Measurements from ENCODE around the gene HSD11B1.

Gene HSD11B1

GRCh38 chr1:209723756-209724693 lies 19.4 kb downstream of the HSD11B1 start:
- no peak for DNase-seq

DNA sequence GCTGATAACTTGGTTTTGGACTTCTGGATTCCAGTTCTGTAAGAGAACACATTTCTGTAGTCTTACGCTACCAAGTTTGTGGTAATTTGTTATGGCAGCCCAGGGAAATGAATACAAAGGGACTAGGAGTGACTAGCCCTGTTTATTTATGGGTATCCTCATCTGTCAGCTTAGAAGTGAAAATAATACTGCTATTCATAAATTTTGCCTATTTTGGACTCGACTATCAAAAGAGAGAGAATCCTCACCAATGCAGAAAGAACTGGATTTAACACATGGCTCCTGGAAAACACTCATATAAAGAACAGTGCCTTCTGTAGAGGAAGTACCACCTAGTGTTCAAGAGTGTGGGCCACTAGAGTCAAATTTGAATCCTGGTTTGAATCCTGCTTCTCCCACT lies 22.6 kb downstream of the HSD11B1 start:
- no peak for DNase-seq

GRCh38 chr1:209727785-209728184 lies 23.1 kb downstream of the HSD11B1 start:
- DNase-seq: no peak

DNA sequence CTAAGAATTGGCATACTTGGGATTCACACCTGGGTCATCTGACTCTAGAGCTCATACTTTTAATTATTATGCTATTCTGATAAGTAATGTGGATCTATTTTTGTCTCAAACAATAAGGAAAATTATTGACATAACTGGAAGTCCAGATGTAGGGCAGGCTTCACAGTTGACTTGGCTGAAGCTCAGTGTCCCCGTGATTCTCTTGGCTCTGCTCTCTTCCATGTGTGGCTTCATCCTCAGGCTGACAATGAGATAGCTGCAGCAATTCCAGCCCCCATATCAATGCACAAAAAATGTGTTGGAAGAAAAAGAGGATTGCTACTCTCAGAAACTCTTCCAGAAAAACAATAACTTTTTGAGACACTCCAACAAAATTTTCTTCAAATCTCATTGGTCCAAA lies 23.8 kb downstream of the HSD11B1 start:
- DNase-seq: peak in 31 of 58 donors; percentile 5 to 71 (median 27)

- DNase-seq: no peak
These were observed 24.8 kb downstream of the HSD11B1 start for GRCh38 chr1:209729436-209729835.

DNA sequence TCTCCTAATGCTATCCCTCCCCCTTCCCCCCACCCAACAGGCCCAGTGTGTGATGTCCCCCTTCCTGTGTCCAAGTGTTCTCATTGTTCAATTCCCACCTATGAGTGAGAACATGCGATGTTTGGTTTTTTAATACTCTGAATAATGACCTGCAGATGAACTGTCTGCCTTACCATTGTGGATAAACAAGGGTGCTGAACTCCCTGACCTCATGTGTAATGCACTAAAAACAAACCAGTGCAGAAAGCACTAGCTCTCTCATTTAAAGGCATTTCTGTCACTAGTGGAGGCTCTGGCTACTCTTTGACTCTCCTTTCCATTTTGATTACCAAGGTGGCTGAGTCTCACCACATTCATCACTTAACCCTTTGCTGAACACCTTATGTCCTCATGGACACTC lies 28.1 kb downstream of the HSD11B1 start:
- DNase-seq: no peak

- no peak for DNase-seq
These were observed 29.0 kb downstream of the HSD11B1 start for GRCh38 chr1:209733409-209734192.

DNA sequence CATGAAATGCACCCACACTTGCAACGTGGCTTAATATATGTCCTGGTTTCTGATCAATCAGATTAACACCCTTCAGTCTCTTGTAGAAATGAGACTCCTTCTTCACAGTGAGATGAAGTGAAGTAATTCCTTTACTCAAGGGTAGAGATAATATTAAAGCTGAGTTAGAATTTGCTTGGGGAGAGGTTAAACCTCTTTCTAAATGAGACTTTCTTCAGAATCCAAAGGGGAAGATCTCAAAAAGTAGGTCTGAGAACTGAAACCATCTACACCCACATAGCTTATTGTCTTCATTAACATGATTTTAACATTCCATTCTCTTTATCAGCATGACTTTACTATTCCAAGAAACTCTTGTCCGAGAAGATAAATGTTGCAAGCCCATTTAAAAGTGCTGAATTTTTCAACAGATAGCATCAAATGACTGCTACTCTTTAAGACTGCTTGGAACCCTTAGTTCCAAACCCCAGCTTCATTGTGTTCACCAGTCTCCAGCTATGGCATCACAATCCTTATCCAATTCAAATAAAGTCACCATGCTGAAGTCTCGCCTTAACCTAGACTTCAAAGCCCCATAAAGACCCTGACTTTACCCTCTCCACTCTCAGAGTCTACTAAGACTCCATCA lies 32.0 kb downstream of the HSD11B1 start:
- no peak for DNase-seq

DNA sequence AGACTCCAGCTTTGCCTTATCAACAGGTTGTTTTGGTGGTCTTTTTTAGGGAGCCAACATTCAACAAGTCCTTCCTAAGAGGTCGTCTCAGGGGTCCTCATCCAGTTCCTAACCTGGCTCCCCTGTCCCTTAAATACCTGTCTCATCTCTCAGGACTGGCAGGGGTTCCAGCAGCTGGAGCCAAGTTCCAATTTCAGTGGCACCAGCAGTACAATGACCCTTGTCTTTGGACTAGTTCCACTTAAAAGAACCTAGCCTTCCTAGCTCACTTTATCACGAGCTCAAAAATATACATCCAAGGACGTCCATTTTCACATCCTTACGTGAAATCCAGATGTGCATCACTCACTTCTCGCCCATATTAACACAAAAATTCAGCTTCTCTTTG lies 32.5 kb downstream of the HSD11B1 start:
- DNase-seq: no peak

DNA sequence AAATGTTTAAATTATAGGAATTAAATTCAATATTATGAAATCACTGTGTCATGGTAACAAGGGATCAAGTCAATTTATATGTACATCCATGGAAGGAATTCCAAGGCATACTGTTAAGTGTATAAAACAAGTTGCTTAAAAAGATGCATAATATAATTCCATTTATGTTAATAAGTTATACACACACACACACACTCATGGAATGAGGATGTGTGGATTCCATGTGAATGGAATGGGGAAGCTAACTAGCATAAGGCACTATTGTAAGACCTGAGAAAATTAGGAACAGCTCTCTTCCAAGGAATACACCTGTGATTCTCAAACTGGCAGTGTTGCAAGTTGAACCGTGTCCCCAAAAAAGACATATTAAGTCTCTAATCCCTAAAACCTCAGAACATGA lies 33.6 kb downstream of the HSD11B1 start:
- DNase-seq: no peak

DNA sequence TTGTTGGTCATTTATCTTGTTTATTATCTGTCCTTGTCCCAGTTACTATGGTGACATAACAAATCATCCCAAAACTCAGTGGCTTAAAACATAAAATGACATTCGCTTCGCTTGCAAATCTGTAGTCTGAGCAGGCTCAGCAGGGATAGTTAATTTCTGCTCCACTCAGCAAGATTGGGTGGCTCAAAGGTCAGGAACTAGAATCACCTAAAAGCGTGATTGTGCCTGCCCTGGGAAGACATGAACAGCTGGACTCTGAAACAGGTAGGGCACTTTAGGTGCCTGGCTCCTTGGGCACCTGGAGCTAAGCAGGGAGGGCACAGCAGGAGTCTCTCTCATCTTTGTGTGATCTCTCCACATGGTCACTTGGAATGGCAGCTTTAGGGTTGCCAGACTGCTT lies 36.5 kb downstream of the HSD11B1 start:
- no peak for DNase-seq

DNA sequence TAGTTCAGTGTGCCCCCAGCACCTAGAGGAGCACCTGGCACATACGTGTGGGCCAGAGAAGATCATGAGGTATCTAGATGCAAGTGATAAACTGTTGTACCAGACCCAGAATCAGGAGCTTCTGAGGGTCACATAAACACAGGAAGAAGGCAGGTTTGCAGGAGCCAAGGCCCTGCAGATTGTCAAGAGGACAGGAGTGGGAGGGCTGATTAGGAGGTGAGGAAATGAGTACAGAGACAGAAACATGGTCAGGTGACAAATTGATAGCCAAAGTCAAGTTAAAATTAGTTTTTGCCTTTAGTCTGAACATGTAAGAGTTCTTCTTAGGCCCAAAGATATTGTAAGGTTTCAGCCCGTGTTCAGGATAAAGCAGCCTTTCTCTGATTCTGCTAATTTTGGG lies 37.2 kb downstream of the HSD11B1 start:
- DNase-seq: no peak

DNA sequence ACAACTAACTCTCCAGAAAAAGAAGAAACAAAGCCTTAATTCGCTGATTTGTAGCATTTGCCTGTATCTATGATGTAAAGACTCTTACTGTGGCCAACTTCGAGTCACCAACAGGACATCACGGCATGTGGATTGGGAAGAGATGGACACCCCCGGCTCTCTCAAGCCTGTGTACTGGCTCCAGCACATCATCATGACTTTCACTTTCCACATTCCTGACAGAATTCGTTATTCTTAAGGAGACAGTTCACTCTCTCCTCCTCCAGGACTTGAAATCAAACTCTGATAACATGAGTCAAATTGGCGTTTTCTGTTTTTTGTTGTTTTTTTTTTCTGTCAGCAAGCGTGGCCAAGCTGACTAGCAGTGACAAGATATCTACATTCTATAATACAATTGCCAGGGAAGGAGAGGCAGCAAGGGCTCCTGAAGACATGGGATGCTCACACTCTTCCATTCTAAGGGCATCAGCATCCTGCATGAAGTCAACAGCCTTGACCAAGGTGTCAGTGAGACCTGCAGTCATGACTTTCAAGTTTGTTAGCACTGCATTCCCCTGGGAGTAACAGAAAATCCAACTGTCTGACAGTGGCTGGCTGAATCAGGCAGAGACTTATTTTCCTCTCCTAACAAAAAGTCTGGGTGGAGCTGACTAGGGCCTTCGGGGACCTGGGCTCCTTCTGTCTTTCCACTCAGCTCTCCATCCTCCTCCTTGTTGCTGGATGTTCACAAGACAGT lies 37.9 kb downstream of the HSD11B1 start:
- peak in 3 of 58 donors; percentile 2 to 9 (median 7) for DNase-seq

DNA sequence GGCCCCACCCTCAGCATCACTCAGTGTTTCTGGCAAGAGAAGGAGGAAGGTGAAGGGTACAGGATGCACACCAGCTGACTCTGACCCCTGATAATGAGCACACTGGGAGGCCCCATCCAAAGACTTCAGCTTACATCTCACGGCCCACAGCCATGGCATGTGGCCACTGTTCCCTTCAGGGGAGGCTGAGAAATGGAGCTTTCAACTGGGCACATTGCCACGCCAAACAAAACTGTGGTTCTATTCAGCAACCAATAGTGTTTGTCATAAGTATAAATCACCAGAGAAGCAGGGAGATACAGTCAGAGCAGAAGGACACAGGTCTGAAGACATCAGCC lies 38.5 kb downstream of the HSD11B1 start:
- DNase-seq: peak in 29 of 58 donors; percentile 3 to 79 (median 15)

- DNase-seq: no peak
These were observed 42.0 kb downstream of the HSD11B1 start for GRCh38 chr1:209746451-209747165.

- peak in 57 of 58 donors; percentile 14 to 93 (median 72) for DNase-seq
These were observed 43.1 kb downstream of the HSD11B1 start for GRCh38 chr1:209747580-209748262.

DNA sequence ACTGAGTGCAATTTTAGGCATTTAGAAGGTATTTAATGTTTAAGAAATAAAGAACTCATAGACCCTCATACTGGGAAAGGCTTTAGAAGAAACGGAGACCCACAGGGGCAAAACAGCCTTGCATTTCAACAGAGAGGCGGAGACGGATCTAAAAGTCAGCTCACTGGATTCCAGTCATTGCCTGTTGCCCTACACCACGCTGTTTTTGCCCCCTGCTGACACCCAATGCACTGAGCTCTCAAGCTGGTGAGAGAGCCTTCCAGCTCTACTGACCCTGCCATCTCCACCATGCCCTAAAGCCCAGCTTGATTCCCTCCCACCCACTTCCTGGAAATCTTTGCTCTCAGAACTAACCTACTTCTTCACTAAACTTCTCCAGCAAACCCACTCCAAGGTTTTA lies 44.0 kb downstream of the HSD11B1 start:
- DNase-seq: no peak

- DNase-seq: no peak
These were observed 44.6 kb downstream of the HSD11B1 start for GRCh38 chr1:209749205-209749604.

- no peak for DNase-seq
These were observed 45.2 kb downstream of the HSD11B1 start for GRCh38 chr1:209749670-209750323.
